GM21447 (cell line): ENCODE measurements around the gene BCAP31.
"Not testable (repeated sequence)": the region's sequence is repeated elsewhere in the genome, so short reads cannot be mapped to it uniquely, and the experiment has no call there.

Experiments
- ATAC-seq: cut with Tn5 transposase; IDR thresholded peaks from one replicate; pipeline ENCODE4 v1.9.1; 2021; ENCODE audit not compliant: unreplicated experiment

BCAP31 gene

DNA sequence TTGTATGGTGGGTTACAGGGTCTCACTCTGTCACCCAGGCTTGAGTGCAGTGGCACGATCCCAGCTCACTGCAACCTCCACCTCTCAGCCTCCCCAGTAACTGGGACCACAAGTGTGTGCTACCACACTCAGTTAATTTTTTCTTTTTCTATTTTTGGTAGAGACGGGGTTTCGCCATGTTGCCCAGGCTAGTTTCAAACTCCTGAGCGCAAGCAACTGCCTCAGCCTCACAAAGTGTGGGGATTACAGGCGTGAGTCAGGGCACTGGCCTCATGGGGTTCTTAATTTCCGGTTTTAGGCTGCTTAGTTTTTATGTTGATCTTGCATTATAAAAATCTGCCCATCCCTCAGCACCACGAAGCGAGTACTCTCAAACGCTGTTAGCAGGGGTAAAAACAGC lies 6.7 kb downstream of the BCAP31 start:
- no peak for ATAC-seq

DNA sequence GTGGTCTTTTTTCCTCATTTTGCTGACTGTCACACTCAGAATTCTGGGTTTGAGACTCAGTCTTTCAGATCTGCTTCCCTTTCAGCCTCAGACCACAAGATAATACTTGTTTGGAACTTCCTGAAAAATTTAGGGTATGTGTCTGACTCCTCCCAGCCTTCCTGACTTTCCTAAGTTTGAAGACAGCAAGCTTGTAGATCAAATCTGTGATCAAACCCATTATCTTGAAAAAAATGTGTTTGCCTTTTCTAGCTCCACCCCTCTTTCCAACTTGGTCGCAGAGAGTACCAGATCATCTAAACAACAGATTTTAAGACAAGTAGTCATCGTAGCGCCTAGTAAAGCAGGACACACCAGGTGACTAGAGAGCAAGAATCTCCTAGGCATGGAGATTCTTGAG lies 9.9 kb downstream of the BCAP31 start:
- ATAC-seq, result no peak

DNA sequence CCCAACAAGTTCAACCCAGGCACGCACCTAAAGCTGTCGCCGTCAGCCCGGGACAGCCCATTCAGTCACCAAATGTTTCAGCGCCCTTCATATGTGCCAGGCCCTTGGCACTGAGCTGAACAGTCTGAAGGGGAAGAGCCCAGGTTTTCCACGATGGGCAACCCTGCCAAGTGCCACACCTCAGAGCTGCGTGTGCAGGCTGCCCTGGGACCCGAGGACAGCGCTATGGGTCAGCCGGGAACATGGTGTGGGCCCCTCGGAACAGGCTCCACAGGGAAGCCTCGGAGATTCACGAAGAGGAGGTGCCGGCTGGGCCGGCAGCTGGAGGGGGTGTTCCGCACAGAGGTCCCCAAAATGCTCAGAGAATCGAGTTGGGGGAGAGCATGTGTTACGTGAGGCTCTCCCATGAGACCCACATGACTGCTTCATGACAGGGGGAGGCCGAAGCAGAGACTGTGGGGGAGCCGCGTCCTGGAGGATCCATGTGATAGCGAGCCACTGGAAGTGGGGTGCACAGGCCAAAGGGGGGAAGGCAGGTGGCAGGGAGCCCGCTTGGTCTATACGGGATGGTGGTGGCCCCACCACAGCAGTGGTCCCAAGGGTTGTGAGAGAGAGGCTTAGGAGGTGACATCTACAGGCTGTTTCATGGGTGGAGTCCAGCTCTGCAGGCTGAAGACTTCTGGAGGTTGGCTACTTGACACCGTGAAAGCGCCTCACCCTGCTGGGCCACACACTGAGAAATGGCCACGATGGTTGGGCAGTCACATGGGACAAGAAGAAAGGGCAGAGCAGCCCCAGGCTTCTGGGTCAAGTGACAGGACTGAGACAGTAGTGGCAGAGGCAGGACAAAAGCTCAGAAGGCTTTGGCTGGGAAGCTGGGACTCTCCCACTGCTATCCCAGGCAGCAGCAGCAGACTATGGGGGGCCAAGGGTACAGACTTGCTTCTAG lies 14.2 kb downstream of the BCAP31 start:
- ATAC-seq, result no peak

DNA sequence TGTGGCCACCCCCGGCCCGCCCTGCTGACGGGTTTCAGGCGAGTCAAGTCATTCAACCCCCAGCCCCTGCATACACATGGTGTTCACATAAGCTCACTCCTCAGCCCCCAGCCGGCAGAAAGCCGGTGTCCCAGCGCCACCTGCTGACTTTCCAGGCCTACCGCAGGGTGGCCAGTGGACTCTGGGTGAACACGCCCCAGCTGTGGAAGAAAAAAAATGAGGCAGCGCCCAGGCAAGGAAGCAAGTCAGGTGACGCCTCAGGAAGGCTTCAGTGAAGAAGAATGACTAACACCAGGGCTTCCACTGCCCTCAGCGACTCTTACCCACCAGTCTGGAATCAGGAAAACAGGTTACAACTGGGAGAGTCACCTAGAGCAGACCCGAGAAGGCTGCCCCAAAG lies 15.8 kb downstream of the BCAP31 start:
- ATAC-seq, result no peak

DNA sequence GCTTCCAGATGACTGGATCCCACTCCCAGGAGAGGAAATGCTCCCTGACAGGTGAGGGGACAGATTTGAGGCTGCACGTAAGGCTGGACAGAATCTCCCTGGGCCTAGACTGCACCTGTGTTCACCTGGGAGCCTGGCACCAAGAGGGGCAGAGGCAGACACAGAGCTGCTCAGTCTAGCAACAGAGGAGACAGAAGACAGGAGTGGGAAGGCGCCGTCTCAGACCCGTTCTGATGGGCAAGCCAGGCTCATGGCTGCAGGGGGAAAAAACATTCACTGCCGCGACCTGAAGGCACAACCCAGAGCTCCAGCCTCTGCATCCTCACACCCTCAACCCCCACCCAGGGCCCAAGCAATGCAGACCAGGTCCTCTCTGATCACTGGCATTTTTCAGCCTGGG lies 16.8 kb downstream of the BCAP31 start:
- no peak for ATAC-seq

DNA sequence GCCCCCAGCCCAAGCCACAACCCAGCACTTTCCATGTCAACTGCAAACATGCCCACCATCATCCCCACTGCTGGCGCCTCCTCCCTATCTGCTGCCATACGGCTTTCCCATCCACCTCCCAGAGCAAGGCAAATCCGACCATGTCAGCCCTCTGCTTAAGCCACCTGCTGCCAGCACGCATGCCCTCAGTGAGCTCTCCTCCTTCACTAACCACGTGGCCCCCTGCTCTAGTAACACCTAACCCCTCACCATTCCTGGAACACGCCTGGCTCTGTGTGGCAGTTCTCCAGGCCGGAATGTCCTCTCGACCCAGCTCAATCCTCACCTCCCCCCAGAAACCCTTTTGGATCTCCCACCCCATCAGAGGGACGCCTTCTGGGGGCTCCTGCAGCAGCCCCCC lies 17.4 kb downstream of the BCAP31 start:
- ATAC-seq, result no peak

DNA sequence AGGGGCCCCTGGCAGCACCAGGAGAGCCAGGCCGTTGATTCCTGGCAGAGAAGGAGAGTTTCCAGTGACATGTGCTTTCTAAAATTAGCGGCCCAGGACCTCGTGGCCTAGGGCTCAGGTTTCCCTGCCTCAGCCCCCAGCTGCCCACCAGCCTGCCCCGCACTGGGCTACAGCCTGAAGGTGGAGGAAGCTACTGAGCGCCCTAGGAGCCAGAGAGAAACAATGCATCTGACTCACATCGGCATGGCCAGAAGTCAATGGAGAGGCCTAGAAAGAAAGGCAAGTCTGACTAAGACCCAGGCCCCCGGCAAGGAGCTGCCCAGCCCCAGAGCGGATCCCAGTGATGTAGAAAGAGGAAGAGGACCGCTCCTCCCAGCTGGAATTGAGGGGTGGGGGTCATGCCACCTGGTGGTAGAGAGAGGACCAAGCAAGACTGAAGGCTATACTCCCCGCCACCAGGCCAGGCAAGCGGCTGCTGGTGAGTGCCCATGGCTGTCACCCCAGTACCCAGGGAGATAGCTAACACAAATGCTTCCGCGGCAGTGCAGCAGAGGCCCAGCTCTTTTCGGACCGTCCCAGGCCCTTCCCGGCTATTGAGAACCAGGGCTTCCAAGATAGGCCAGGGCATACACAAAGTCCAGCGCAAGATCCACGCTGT lies 18.7 kb downstream of the BCAP31 start:
- not testable (repeated sequence) for ATAC-seq

DNA sequence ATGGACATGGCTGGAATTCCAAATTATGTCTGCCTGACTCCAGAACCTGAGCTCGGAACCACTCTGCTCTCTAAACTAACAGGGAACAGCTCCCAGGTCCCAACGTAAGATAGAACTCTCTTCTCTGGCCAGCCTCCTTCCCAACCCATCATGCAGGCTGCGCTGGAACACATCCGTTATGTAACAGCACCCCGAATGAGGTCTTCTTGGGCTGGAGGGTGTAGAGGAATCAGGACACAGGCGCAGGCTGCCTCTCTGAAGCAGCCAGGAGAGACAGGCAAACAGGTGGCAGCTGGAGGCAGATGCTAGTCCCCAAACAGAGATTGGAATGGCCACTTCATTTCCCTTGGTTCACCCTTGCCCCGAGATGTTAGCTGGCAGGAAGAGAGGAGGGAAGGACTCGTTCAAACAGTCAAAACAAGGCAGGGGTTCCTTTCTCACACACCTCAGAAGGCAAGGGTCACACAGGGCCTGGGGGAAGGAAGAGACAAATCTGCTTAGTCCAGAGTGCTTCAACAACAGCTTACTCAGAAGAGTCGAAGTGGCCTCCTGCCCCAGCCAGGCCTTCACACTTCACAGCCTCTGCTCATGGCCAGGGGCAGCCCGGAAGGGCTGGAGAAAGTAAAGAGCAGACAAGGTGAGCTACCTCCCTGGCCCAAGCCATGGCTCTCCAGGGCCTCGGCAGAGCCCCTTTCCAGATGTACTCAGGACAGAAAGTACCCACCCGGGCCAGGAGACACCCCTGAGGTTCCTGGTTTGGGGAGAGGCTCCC lies 19.4 kb downstream of the BCAP31 start:
- ATAC-seq, result not testable (repeated sequence)

DNA sequence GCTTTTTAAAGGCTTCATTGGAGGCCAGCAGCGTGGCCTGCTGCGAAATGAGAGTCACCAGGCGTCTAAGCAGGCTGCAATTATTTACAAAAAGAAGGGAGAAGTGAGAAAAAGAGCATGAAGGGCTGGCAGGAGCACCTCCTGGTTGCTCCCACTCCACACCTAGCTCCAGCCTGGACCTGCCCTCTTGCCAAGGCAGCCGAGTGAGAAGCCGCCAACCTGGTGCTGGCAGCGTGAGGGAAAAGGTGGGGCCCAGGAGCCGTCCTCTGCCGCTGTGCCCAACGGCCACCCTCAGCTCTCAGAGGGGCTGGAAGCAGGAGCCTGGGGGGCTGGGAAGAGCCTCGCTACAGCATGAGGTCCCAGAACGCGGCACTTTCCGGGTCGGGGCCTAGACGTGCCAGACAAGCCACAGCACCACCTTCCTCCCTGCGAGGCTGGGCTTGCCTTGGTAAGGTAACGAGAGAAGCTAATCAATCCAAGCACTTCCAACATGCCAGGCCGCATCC lies 20.1 kb downstream of the BCAP31 start:
- ATAC-seq, result no peak

DNA sequence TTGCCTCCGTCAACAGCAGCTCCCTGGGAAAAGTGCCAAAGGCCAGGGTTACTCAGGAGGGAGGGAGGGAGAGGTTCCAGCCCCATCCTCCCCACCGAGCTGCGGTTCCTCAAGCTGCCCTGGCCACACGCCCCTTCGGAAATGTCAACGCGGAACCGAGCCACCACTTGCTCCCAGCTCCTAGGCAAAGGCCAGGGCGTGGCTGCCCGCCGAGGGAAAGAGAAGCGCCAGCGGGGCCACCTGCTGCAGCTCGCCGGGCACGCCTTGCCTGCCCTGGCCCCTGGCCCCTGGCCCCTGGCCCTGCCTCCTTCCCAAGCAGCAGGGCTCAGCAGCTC lies 21.2 kb downstream of the BCAP31 start:
- no peak for ATAC-seq

DNA sequence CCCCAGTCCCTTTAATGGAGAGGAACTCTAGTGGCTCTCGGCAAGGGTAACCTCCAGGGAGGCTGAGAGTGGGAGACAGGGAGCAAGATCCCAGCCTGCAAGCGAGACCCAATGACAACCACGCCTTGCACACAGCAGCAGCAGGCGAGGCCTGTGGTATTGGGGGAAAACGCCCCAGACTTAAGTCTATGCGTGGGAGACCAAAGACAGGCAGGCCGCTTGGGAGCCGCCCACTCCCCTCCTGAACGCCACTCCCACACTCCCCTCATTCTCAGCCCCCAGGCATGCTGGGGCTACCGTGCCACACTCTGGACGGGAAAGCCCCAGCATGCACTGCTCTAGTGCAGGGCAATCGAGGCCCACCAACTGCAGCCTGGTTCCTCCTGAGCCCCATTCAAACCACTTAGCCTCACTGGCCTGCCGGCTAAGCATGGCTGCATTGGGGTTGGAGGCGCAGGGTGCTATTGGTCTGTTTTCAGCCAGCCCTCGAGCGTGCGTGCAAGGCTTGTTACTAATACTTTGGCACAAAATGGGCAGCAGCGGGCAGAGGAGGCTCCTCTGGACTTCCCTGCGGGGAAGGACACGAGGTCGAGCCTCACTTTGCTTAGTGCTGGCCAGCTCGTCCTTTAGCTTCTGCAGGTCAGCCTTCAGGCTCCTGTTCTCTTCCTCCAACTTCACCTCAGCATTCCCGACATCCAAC lies 21.7 kb downstream of the BCAP31 start:
- ATAC-seq, result no peak

DNA sequence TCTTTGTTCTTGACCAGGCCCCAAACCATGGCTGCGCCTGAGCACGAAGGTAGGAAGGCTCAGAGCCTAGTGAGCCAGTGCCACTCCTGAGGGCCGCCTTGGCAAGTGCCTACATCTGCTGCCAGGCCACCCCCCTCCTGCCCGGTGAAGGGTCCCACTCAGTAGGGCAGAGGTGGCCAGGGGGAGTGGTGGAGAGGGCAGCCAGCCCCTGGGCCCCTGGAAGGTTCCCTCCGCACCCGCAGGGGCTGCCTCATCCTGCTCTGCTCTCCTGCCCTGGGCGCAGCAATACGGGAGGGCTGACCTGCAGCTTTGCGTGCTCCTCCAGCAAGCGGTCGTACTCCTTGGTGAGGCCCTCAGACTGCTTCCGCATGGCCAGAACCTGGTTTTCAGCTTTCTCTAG lies 22.5 kb downstream of the BCAP31 start:
- no peak for ATAC-seq

DNA sequence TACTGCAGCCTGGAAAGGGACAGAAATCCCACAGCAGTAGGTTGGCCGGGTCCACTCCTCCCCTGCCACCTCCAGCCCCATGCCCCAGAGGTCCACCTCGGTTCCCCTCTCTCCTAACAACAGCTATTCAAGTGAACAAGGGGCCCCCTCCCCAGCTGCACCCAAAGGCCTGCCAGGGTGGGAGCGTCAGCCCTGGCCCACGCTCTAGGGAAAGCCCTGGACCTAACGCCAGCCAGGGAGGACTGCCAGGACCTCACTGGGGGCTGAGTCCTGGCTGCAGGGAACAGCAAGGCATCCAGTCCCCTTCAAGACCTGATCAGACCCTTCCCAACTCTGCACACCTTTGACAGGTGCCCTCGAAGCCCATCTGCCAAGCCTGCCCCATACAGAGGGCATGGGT lies 23.2 kb downstream of the BCAP31 start:
- ATAC-seq, result no peak

DNA sequence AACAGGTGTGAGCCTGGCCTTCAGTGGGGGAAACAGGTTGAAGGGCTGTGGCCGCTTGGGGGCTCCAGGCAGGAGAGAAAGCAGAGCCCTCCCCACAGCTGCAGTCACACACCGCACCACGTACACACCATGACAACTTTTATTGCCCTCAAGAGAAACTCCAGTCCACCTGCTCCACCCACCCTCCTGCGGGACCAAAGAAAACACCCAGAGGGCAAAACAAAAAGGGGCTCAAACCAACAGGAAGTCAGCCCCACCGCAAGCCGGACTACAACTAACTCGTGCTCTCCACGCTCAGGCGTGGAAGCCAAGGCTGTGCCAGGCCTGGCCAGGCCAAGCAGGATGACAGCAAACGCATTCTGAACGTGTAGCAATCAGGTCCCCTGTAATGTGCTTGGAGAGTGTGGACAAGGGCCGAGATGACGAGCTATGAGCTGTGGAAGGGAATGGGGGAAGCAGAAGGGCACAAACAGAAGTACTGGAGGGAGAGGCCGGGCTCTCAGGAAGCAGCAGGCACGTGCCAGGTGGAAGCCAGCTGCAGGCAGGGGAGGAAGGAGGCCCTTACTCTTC lies 23.7 kb downstream of the BCAP31 start:
- ATAC-seq, result no peak

DNA sequence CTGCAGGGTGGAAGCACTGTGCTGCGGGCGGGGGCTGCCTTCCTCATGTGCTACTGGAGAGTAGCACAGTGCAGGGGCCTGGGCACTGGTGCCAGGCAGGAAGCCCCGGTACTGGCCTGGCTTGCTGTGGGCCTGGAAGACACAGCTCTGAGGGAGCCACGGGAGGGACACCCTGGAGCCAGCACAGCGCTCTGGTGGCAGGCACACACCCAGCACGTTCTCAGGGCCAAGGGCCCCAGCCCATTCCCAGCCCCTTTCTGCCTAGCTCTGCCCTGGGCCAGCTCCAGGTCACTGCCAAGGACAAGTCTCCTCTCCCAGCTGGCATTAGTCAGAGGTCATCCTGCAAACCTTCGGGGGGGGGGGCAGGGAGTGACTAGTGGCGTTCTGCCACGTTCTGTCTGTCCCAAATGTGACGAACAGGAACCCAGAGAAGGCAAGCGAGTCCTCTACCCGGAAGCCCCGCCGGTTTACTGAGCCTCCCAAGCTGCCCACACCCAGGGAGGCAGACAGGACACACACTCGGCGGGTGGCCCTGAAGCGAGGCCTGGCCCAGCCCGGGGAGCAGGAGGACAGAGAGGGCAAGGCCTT lies 24.3 kb downstream of the BCAP31 start:
- not testable (repeated sequence) for ATAC-seq

DNA sequence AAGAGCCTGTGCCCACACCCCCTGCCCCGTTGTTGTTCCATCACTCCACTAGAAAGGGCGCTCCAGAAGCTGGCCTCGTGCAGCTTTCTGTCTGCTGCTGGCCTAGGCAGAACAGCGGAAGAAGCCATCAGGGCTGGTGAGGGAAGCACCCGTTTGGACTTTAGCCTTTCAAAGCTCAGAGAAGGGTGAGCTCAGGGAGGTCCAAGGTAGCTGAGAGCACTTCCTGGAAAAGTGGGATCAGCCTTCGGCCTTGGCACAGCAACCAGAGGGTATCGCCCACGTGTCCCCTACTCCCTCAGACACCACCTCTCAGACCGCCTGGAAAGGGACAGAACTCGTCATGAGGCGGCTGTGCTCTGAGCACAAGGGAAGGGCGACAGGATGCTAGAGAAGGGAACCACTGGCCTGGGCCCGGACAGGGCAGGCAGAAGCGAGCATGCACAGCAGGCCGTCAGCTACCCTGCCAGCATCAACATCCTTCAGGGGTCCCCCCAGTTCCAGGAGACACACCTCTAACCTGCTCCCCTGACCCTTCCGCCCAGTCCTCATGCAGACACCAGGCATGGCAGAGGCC lies 24.9 kb downstream of the BCAP31 start:
- ATAC-seq, result not testable (repeated sequence)

DNA sequence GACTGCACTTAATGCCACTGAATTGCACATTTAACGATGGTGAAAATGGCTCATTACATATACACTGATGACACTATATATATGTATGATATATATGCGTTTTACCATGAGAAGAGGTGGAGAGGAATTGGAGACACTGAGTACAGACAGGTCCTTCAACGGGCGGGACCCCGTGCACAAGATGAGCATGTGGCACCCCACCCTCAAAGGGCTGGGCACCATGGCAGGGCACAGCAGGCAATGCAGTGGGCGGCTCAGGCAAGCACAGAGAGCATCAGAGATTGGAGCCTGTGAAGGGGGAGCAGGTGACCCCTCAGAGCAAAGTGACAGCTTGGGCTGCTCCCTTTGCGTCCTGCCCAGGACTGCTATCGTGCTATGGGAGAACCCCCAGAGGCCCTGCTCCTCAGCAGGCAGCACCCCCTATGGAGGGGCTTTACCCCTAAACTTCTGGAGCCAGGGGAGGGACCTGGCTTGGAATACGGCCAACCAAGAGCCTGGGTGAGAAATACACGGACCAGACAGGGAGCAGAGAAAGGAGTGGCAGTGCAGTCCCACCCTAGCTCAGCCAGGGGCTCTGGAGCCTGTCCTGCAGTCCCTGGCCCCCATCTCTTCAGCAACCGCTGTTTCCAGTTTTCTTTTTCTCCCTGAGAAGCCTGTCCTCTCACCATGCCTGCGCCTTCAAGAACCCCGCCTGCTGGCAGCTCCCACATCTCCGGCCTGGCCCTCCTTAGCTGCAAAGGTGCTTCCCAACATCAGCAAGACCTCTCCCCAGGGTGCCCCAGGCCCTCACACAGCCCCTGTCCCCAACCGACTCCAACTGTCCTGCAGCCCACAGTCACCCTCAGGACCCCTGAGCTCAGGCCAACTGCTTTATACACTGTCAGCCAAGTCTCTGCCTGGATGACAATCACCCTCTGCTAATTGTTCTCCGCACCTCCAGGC lies 26.0 kb downstream of the BCAP31 start:
- ATAC-seq, result no peak

DNA sequence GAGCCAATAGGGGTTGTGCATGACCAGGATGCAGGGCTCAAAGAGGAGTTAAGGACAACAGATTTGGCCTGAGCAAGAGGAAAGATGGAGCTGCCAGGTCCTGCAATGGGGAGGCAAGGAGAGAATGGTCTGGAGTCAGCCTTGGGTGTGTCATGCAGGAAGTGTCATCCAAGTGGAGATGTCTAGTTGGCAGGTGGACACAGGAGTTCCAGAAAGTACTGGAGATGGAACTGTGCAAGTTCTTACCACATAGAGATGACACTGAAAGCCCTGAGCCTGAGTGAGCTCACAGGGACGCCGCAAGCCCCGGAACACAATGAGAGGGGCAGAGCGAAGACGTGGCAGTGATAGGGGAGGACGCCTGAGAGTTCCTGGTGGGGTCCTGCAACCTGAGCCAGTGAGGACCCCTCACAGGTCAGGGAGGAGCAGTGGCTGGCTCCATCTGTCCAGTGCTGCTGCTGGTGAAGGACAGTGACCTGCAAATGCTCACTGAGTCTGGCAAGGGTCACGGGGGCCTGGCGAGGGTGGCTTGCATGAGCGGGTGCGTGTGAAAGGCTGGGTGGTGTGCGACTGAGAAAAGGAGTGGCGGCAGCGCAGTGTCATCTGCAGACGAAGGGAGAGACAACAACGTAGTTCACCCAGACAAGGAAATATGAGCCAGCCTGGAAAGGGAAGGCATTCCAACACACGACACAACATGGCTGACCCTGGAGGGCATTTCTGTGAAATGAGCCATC lies 27.0 kb downstream of the BCAP31 start:
- not testable (repeated sequence) for ATAC-seq
